K562 (cell line): ENCODE measurements around the gene ZNF791. TPM values are rescaled to one million over a fixed set of nuclear protein-coding genes. Genes with fewer than 3 reads are reported as not detected.

Source experiments
- ATF7 ChIP-seq: fragments of 450-650 bp; IDR thresholded peaks from 2 replicates; pipeline ENCODE4 v1.7.1; 2014; ENCODE audit warnings: mild to moderate bottlenecking, moderate library complexity
- EGR1 ChIP-seq: fragments of 450-650 bp; conservative IDR thresholded peaks from 2 replicates; pipeline ENCODE4 v1.6.1; 2017; ENCODE audit warnings: mild to moderate bottlenecking
- EP300 ChIP-seq: IDR thresholded peaks from 2 replicates; pipeline ENCODE4 v1.6.1; 2012; ENCODE audit warnings: low read length, improper control_type of control experiment
- FOXA3 ChIP-seq, 2 experiments: fragments of 450-650 bp in 1 of 2; sonication (generic) in 1 of 2; formaldehyde crosslinking; IDR thresholded peaks in 1 of 2; conservative IDR thresholded peaks in 1 of 2; 2 replicates each; pipeline versions ENCODE4 v1.4.0 to v1.8.0; 2020 to 2022; ENCODE audit warnings: mild to moderate bottlenecking in 2 of 2, missing genetic modification reagents in 1 of 2
- GTF2A2 ChIP-seq: IDR thresholded peaks from 2 replicates; pipeline ENCODE4 v1.6.1; 2016; ENCODE audit warnings: mild to moderate bottlenecking, missing genetic modification characterization, missing compliant biosample characterization
- JUNB ChIP-seq: fragments of 450-650 bp; formaldehyde crosslinking; conservative IDR thresholded peaks from 2 replicates; pipeline ENCODE4 v1.4.0; 2020; ENCODE audit warnings: mild to moderate bottlenecking
- KLF16 ChIP-seq: IDR thresholded peaks from 2 replicates; pipeline ENCODE4 v1.6.1; 2016; ENCODE audit warnings: antibody characterized with exemption
- L3MBTL2 ChIP-seq: fragments of 450-650 bp; IDR thresholded peaks from 2 replicates; pipeline ENCODE4 v1.6.1; 2016; ENCODE audit warnings: mild to moderate bottlenecking, moderate library complexity
- MEIS2 ChIP-seq: fragments of 450-650 bp; IDR thresholded peaks from 2 replicates; pipeline ENCODE4 v1.6.1; 2014; ENCODE audit warnings: mild to moderate bottlenecking; ENCODE audit not compliant: partially characterized antibody
- PURB ChIP-seq: sonication (generic); formaldehyde crosslinking; IDR thresholded peaks from 2 replicates; pipeline ENCODE4 v1.9.0; 2021; ENCODE audit warnings: low read depth, mild to moderate bottlenecking, missing genetic modification reagents
- SMC3 ChIP-seq: conservative IDR thresholded peaks from 2 replicates; pipeline ENCODE4 v1.6.1; 2011; ENCODE audit warnings: low read depth, low read length, improper control_type of control experiment; ENCODE audit not compliant: insufficient read depth
- TBL1XR1 ChIP-seq, 2 experiments: IDR thresholded peaks; 2 replicates each; pipeline ENCODE4 v1.6.1; 2012; ENCODE audit warnings: improper control_type of control experiment in 2 of 2, low read length in 2 of 2, mild to moderate bottlenecking in 1 of 2
- WHSC1 ChIP-seq: IDR thresholded peaks from one replicate; pipeline ENCODE4 v1.6.1; 2012; ENCODE audit warnings: low read length, control low read depth, inconsistent platforms
- ZNF232 ChIP-seq: sonication (generic); formaldehyde crosslinking; IDR thresholded peaks from 2 replicates; pipeline ENCODE4 v1.8.0; 2022; ENCODE audit warnings: mild to moderate bottlenecking, missing genetic modification reagents
- ZNF699 ChIP-seq: fragments of 250-450 bp; sonication (Bioruptor Pico); IDR thresholded peaks from 2 replicates; pipeline ENCODE4 v1.8.0; 2021; ENCODE audit warnings: mild to moderate bottlenecking, moderate library complexity; ENCODE audit not compliant: insufficient replicate concordance
- polyA plus RNA-seq, 8 experiments: library from polyadenylated mRNA; depleted of rRNA in 4 of 8; stranded (reverse) in 5 of 8; unstranded in 3 of 8; fragments of >200 nt; fragmentation: Nextera tagmentation in 2 of 8; fragmentation: Illumina TruSeq in 1 of 8; extraction: Ambion mirVana in 2 of 8; extraction: Trizol in 1 of 8; gene quantifications; 2 replicates each; pipeline versions ENCODE4 v1.2.1 to v1.2.3, GENCODE V29; 2011 to 2014; ENCODE audit warnings: inconsistent platforms in 1 of 8, missing spikeins in 1 of 8
- total RNA-seq, 7 experiments: library from RNA; depleted of rRNA in 6 of 7; stranded (reverse); fragments of >200 nt in 6 of 7; fragmentation: Illumina TruSeq in 2 of 7; extraction: Trizol in 2 of 7; gene quantifications; 2 replicates each; pipeline versions ENCODE4 v1.2.1 to v1.2.3, GENCODE V29; 2011 to 2021; ENCODE audit warnings: low replicate concordance in 1 of 7
- TF ChIP-seq, protein P1 (sequence below): sonication (generic); formaldehyde crosslinking; IDR thresholded peaks from 2 replicates; pipeline ENCODE4 v1.8.1; 2023; ENCODE audit warnings: mild to moderate bottlenecking, missing genetic modification reagents
- TF ChIP-seq, protein P2 (sequence below): sonication (generic); formaldehyde crosslinking; IDR thresholded peaks from 2 replicates; pipeline ENCODE4 v1.9.0; 2022; ENCODE audit warnings: mild to moderate bottlenecking, missing genetic modification reagents
- TF ChIP-seq, protein P3 (sequence below), 2 experiments: fragments of 450-650 bp; conservative IDR thresholded peaks; 2 replicates each; pipeline ENCODE4 v1.6.1; 2017; ENCODE audit warnings: mild to moderate bottlenecking in 2 of 2, moderate library complexity in 2 of 2
- TF ChIP-seq, protein P4 (sequence below): IDR thresholded peaks from 2 replicates; pipeline ENCODE4 v1.6.1; 2011; ENCODE audit warnings: borderline replicate concordance, low read depth, mild to moderate bottlenecking, moderate library complexity, low read length; ENCODE audit not compliant: insufficient read depth, poor library complexity, severe bottlenecking
- TF ChIP-seq, protein P5 (sequence below): IDR thresholded peaks from 2 replicates; pipeline ENCODE4 v1.6.1; 2014; ENCODE audit warnings: antibody characterized with exemption

The ZNF791 gene
- total and polyA plus RNA-seq, 9 of the 15 experiments (the other 6 are each of a cell fraction or from before 2014, with no cell fraction given): 7.8 to 22.7 (median 13.1) TPM

DNA sequence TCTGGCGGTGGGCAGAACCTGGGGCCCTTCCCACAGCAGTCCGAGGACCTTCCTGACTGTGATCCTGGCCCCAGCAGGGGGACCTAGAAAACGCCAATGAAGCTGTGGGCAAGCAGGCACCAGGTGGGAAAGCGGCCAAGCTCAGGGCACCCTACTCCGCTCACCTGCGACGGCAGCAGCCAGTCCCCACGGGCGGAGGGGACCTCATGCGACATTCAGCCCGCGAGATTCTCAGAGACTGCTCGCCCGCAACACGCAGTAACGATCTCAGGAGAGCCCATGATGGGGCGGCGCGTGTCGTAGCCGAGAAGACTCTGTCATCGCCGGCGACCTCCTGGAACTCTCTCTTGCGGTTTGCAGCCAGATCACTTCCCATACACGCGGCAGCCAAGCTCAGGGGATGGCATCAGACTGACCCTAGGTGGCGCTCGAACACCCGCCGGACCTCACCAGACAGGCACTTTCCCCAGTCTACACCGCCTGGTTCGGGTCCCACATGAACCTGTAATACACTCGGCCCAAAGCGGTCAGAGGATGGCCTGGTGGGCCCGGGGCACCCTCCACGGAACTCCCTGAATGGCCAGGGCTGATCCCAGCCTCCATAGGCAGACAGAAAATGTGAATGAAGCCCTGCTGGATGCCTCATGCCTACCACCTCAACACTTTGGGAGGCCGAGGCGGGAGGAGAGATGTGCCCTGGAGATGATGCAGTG, 29.3 kb downstream of the ZNF791 start (continued):
- TF ChIP-seq, protein P1, sequence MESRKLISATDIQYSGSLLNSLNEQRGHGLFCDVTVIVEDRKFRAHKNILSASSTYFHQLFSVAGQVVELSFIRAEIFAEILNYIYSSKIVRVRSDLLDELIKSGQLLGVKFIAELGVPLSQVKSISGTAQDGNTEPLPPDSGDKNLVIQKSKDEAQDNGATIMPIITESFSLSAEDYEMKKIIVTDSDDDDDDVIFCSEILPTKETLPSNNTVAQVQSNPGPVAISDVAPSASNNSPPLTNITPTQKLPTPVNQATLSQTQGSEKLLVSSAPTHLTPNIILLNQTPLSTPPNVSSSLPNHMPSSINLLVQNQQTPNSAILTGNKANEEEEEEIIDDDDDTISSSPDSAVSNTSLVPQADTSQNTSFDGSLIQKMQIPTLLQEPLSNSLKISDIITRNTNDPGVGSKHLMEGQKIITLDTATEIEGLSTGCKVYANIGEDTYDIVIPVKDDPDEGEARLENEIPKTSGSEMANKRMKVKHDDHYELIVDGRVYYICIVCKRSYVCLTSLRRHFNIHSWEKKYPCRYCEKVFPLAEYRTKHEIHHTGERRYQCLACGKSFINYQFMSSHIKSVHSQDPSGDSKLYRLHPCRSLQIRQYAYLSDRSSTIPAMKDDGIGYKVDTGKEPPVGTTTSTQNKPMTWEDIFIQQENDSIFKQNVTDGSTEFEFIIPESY (CRISPR knock-in tag): peak; percentile 97
- TF ChIP-seq PURB (CRISPR knock-in tag) (no peak), ZNF232 (CRISPR knock-in tag) (0 out of 2 replicates have a peak, but pooled peaks have one; percentile 50), EGR1 (no peak), JUNB (CRISPR knock-in tag) (no peak), ATF7 (peak; percentile 19; the same call in 1 of the 2 replicates), KLF16 (no peak), GTF2A2 (tag) (no peak), WHSC1 (no peak), SMC3 (peak; percentile 58; the same call in 1 of the 2 replicates), MEIS2 (peak; percentile 68), L3MBTL2 (peak; percentile 81), FOXA3 (CRISPR knock-in tag; conservative IDR thresholded peaks at IDR 0.05 in 1 of 2, IDR thresholded peaks at IDR 0.05 in 1 of 2) (0 out of 4 replicates have a peak, but pooled peaks of 1 of the 2 experiments have one; percentile 57), ZNF699 (CRISPR knock-in tag) (no peak), TBL1XR1 (IDR thresholded peaks at IDR 0.05; ENCODE audit: low read length in 2 of 2) (no peak), EP300 (no peak)
- TF ChIP-seq, protein P2, sequence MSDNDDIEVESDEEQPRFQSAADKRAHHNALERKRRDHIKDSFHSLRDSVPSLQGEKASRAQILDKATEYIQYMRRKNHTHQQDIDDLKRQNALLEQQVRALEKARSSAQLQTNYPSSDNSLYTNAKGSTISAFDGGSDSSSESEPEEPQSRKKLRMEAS: peak; percentile 94
- TF ChIP-seq, protein P3, sequence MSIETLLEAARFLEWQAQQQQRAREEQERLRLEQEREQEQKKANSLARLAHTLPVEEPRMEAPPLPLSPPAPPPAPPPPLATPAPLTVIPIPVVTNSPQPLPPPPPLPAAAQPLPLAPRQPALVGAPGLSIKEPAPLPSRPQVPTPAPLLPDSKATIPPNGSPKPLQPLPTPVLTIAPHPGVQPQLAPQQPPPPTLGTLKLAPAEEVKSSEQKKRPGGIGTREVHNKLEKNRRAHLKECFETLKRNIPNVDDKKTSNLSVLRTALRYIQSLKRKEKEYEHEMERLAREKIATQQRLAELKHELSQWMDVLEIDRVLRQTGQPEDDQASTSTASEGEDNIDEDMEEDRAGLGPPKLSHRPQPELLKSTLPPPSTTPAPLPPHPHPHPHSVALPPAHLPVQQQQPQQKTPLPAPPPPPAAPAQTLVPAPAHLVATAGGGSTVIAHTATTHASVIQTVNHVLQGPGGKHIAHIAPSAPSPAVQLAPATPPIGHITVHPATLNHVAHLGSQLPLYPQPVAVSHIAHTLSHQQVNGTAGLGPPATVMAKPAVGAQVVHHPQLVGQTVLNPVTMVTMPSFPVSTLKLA (conservative IDR thresholded peaks at IDR 0.05): peak in 1 of 2 experiments; percentile 51; a peak in 2 of 4 replicates
- TF ChIP-seq, protein P4, sequence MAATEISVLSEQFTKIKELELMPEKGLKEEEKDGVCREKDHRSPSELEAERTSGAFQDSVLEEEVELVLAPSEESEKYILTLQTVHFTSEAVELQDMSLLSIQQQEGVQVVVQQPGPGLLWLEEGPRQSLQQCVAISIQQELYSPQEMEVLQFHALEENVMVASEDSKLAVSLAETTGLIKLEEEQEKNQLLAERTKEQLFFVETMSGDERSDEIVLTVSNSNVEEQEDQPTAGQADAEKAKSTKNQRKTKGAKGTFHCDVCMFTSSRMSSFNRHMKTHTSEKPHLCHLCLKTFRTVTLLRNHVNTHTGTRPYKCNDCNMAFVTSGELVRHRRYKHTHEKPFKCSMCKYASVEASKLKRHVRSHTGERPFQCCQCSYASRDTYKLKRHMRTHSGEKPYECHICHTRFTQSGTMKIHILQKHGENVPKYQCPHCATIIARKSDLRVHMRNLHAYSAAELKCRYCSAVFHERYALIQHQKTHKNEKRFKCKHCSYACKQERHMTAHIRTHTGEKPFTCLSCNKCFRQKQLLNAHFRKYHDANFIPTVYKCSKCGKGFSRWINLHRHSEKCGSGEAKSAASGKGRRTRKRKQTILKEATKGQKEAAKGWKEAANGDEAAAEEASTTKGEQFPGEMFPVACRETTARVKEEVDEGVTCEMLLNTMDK: peak; percentile 67
- TF ChIP-seq, protein P5, sequence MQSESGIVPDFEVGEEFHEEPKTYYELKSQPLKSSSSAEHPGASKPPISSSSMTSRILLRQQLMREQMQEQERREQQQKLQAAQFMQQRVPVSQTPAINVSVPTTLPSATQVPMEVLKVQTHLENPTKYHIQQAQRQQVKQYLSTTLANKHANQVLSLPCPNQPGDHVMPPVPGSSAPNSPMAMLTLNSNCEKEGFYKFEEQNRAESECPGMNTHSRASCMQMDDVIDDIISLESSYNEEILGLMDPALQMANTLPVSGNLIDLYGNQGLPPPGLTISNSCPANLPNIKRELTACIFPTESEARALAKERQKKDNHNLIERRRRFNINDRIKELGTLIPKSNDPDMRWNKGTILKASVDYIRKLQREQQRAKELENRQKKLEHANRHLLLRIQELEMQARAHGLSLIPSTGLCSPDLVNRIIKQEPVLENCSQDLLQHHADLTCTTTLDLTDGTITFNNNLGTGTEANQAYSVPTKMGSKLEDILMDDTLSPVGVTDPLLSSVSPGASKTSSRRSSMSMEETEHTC: 0 out of 2 replicates have a peak, but pooled peaks have one; percentile 14
